ENCODE results near the gene WDR86.

DNA sequence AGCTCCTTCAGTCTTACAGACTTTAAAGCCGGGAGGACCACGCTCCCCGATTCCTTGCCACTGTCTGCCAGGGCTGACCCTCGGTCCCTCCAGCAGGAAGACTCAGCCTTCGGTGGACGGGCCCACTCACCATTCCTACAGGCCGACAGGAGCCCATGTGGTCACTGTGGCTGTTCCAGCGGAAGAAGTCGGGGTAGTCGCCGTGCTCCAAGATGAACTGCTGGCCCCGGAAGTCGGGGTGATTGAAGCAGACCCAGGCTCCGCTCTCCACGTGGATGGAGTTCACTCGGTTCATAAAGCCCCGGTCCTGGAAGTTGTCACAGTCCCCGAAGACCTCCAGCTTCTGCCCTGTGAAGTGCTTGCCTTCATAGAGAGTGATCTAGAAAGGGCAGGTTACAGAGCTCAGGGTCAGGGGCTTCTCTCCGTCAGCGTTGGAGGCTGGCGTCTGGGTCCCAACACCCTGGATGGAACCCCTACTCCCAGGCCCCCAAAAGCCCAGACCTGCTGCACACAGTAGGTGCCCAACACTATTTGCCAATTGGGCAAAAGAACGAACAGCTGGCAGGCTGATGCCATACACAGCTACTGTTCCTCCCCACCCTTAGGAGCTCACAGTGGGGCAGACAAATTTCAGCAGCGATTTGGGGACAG lies 28.2 kb upstream of the WDR86 start:
- TF ChIP-seq SMC3 (conservative IDR thresholded peaks at IDR 0.05; ENCODE audit: poor library complexity): no peak
- TF ChIP-seq, protein P1, sequence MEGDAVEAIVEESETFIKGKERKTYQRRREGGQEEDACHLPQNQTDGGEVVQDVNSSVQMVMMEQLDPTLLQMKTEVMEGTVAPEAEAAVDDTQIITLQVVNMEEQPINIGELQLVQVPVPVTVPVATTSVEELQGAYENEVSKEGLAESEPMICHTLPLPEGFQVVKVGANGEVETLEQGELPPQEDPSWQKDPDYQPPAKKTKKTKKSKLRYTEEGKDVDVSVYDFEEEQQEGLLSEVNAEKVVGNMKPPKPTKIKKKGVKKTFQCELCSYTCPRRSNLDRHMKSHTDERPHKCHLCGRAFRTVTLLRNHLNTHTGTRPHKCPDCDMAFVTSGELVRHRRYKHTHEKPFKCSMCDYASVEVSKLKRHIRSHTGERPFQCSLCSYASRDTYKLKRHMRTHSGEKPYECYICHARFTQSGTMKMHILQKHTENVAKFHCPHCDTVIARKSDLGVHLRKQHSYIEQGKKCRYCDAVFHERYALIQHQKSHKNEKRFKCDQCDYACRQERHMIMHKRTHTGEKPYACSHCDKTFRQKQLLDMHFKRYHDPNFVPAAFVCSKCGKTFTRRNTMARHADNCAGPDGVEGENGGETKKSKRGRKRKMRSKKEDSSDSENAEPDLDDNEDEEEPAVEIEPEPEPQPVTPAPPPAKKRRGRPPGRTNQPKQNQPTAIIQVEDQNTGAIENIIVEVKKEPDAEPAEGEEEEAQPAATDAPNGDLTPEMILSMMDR (IDR thresholded peaks at IDR 0.05; ENCODE audit: poor library complexity, severe bottlenecking): no peak

Measured in neural cell (in vitro differentiated cells).